Heart left ventricle (tissue), 13 donors: ENCODE measurements around the gene WRAP53.

Experiments used
- CTCF ChIP-seq, 12 donors: fragments of 200-600 bp; sonication (generic) in 4 of 12; IDR thresholded peaks; one replicate each; pipeline versions ENCODE4 v1.5.0 to v1.8.0; 2018 to 2022; ENCODE audit warnings: antibody characterized with exemption in 12 of 12, mild to moderate bottlenecking in 5 of 12
- POLR2A ChIP-seq, 2 donors: fragments of 450-650 bp; IDR thresholded peaks; one replicate each; pipeline ENCODE4 v1.6.1; 2017; ENCODE audit warnings: antibody characterized with exemption in 2 of 2, mild to moderate bottlenecking in 2 of 2, moderate library complexity in 2 of 2
- donor health status: ischemic (EF 13 %, LVEDD 7.1; RV severe dilation, severe dysfunction).
- donor health status: DM: no; HTN: yes; CAD: no.
- donor health status: DM: no; HTN: no; CAD: no.
- donor health status: ischemic (EF 25% LVEDD 6.9; RV normal size, moderate dysfunction).
- donor health status: ischemic (EF 25% LVEDD 5.7; RV mildly dilated, moderate dysfunction).
- donor health status: ischemic (EF 35%, LVEDD 5.7; RV mildly dilated, moderate dysfunction).
- donor health status: nonischemic (EF 11% LVEDD 7.7; RV severe dilation, severe dysfunction).
- donor health status: DM: yes; HTN: yes; CAD: no.
- donor health status: PGD.
- donor health status: ischemic (EF 29% LVEDD 5.4; RV normal size, mild dysfunction).
- donor health status: nonischemic (EF 23%, LVEDD 6.1; RV moderate dilation, normal function).

GRCh38 chr17:7687908-7688807, at the start of gene WRAP53:
- TF ChIP-seq CTCF (IDR thresholded peaks at IDR 0.05) (peak; percentile 98 to 100 (median 99)), POLR2A (IDR thresholded peaks at IDR 0.05) (peak in 1 of 2 donors; percentile 64)
